LHCN-M2 (cell line): ENCODE results near the gene OR2Z1. TPM values are rescaled to one million over a fixed set of nuclear protein-coding genes. Genes with fewer than 3 reads are reported as not detected.
"Not testable (repeated sequence)": the region's sequence is repeated elsewhere in the genome, so short reads cannot be mapped to it uniquely, and the experiment has no call there.

Experiments
- DNase-seq: peaks from one replicate; pipeline ENCODE4 v3.0.0-alpha.2; 2012; ENCODE audit warnings: low read depth
- total RNA-seq: library from RNA; depleted of rRNA; stranded (reverse); fragments of >200 nt; gene quantifications from 2 replicates; pipeline ENCODE4 v1.2.3, GENCODE V29; 2014; rRNA removed

The OR2Z1 gene
- total RNA-seq, 1 experiment from 2014 or later, result not detected

GRCh38 chr19:8702350-8702749, 19.1 kb upstream of the OR2Z1 start:
- DNase-seq, result no peak

GRCh38 chr19:8703223-8703622, 18.2 kb upstream of the OR2Z1 start:
- no peak for DNase-seq

- not testable (repeated sequence) for DNase-seq
These were observed 16.1 kb upstream of the OR2Z1 start for GRCh38 chr19:8705304-8705703.

DNA sequence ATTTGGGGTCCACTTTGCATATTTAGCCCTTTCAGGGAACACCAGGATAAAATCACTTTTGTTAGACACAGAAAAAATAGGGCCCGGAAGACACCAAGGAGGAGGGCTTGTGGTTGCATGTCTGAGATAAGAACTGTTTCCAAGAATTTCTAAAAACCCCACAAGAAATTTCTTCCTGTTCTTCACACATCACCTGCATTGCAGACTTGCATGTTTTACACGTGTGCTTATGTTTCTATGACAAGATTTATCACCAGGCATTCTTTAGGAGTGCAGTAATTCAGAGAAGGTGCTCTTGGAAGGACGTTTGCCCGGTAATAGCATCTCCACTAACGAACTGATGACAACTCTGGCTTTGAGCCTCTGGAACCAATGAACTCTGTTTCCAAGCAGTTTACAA, 15.7 kb upstream of the OR2Z1 start:
- DNase-seq, result no peak

- DNase-seq, result not testable (repeated sequence)
These were observed 11.1 kb upstream of the OR2Z1 start for GRCh38 chr19:8710337-8710736.

- DNase-seq, result no peak
These were observed 598 bp downstream of the OR2Z1 start for GRCh38 chr19:8722032-8722431.

DNA sequence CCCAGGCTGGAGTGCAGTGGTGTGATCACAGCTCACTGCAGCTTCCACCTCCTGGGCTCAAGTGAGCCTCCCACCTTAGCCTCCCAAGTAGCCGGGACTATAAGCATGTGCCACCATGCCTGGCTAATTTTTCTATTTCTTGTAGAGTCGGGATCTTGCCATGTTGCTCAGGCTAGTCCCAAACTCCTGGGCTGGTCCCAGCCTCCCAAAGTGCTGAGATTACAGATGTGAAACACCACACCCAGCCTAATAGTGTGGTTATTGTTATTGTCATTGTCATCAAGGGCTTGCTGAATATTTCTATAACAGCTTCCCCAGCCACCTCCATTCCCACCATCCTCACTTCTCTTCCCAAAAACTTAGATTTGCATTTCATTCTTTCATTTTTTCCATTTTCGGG, 2.8 kb downstream of the OR2Z1 start:
- no peak for DNase-seq

DNA sequence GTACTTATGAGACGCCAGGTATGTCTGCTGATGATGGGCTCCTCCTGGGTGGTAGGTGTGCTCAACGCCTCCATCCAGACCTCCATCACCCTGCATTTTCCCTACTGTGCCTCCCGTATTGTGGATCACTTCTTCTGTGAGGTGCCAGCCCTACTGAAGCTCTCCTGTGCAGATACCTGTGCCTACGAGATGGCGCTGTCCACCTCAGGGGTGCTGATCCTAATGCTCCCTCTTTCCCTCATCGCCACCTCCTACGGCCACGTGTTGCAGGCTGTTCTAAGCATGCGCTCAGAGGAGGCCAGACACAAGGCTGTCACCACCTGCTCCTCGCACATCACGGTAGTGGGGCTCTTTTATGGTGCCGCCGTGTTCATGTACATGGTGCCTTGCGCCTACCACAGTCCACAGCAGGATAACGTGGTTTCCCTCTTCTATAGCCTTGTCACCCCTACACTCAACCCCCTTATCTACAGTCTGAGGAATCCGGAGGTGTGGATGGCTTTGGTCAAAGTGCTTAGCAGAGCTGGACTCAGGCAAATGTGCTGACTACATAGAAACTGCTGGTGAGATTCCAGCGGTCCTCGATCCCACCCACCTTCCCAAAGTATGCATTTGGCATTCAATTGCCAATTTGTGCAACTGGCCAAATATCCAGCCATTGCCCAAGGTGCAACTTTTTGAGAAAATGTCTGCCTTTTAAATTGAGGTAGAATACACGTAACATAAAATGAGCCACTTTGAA, 10.2 kb downstream of the OR2Z1 start:
- DNase-seq, result no peak

DNA sequence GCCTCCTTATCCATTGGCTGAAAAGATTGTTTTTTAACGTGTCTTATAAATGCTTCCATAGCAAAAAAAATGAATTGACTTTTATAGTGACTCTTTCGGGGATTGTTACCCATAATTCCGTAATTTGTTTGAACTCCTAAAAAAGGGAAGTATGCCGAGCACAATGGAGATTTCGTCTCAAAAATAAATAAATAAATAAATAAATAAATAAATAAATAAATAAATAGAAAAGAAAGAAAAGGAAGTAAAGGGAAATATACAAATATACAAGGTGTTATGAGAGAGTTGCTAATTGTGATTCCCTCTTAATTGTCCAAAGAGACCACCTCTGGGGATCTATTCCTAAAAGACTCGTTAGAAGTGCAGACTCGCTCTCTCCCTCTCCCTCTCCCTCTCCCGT, 16.9 kb downstream of the OR2Z1 start:
- DNase-seq, result no peak

DNA sequence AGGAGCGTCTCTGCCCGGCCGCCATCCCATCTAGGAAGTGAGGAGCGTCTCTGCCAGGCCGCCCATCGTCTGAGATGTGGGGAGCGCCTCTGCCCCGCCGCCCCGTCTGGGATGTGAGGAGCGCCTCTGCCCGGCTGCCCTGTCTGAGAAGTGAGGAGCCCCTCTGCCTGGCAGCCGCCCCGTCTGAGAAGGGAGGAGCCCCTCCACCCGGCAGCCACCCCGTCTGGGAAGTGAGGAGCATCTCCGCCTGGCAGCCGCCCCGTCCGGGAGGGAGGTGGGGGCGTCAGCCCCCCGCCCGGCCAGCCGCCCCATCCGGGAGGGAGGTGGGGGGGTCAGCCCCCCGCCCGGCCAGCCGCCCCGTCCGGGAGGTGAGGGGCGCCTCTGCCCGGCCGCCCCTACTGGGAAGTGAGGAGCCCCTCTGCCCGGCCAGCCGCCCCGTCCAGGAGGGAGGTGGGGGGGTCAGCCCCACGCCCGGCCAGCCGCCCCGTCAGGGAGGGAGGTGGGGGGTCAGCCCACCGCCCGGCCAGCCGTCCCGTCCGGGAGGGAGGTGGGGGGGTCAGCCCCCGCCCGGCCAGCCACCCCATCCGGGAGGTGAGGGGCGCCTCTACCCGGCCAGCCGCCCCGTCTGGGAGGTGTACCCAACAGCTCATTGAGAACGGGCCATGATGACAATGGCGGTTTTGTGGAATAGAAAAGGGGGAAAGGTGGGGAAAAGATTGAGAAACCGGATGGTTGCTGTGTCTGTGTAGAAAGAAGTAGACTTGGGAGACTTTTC, 18.0 kb downstream of the OR2Z1 start:
- not testable (repeated sequence) for DNase-seq

GRCh38 chr19:8767257-8767656, 45.8 kb downstream of the OR2Z1 start:
- not testable (repeated sequence) for DNase-seq

DNA sequence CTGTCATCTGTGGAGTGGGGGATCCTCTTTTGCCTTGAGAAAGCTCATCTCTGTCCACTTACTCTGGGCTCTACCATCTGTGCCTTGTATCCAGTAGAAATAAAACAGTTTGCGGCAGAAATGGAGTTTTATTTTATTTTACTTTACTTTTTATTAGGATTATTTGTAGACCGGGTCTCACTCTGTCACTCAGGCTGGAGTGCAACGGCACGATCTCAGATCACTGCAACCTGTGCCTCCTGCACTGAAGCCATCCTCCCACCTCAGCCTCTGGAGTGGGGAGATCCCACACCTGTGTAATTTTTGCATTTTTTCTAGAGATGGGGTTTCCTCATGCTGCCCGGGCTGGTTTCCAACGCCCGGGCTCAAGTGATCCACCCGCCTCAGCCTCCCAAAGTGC, 47.8 kb downstream of the OR2Z1 start:
- DNase-seq, result not testable (repeated sequence)

GRCh38 chr19:8773587-8773986, 52.2 kb downstream of the OR2Z1 start:
- not testable (repeated sequence) for DNase-seq

Other genes with a start within 250 kb of the OR2Z1 start
- not detected in 2 replicates for gene PRAM1, start 219.0 kb upstream of the OR2Z1 start, total RNA-seq
- gene ZNF414, start 207.5 kb upstream of the OR2Z1 start, total RNA-seq, result 9.1 and 9.2 TPM in 2 replicates
- 0.11 and 0.13 TPM in 2 replicates for gene MYO1F, start 144.2 kb upstream of the OR2Z1 start, total RNA-seq
- gene ADAMTS10, start 110.9 kb upstream of the OR2Z1 start, total RNA-seq, result 0.06 and 0.46 TPM in 2 replicates
- gene NFILZ, start 91.0 kb upstream of the OR2Z1 start, total RNA-seq, result not detected in 2 replicates
- gene ACTL9, start 22.8 kb upstream of the OR2Z1 start, total RNA-seq, result not detected in 2 replicates
- gene ZNF558, start 110.7 kb downstream of the OR2Z1 start, total RNA-seq, result 22.7 and 27.2 TPM in 2 replicates
- gene MBD3L1, start 110.7 kb downstream of the OR2Z1 start, total RNA-seq, result not detected in 2 replicates